VCaP (cell line): ENCODE measurements around the gene UBD.

Experiments
- H3K27ac ChIP-seq: fragments of 450-650 bp; 2 replicates; pipeline ENCODE4 v1.5.1; 2017
- TF ChIP-seq, protein P1 (sequence below): fragments of 450-650 bp; conservative IDR thresholded peaks from 2 replicates; pipeline ENCODE4 v1.5.1; 2017; ENCODE audit warnings: mild to moderate bottlenecking, moderate library complexity

Gene UBD

DNA sequence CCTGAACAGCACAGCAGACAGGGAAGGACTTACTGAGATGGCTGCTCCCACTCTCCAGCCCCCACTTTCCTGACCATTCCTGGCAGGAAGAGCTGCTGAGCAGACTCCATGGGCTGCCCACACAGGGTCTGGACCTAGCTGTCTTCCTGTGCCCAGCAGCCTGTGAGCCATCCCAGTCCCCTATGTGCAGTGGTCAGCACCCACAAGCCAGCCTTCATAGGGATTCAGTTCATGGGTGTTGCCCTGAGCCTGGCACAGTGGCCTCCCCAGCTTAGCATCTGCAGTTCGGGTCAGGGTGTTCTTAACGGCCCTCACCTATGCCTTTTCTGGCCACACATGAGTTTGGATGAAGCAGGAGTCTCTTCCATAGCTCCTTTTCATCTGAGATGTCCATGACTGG lies 32.0 kb downstream of the UBD start:
- TF ChIP-seq, protein P1, sequence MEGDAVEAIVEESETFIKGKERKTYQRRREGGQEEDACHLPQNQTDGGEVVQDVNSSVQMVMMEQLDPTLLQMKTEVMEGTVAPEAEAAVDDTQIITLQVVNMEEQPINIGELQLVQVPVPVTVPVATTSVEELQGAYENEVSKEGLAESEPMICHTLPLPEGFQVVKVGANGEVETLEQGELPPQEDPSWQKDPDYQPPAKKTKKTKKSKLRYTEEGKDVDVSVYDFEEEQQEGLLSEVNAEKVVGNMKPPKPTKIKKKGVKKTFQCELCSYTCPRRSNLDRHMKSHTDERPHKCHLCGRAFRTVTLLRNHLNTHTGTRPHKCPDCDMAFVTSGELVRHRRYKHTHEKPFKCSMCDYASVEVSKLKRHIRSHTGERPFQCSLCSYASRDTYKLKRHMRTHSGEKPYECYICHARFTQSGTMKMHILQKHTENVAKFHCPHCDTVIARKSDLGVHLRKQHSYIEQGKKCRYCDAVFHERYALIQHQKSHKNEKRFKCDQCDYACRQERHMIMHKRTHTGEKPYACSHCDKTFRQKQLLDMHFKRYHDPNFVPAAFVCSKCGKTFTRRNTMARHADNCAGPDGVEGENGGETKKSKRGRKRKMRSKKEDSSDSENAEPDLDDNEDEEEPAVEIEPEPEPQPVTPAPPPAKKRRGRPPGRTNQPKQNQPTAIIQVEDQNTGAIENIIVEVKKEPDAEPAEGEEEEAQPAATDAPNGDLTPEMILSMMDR = no peak

DNA sequence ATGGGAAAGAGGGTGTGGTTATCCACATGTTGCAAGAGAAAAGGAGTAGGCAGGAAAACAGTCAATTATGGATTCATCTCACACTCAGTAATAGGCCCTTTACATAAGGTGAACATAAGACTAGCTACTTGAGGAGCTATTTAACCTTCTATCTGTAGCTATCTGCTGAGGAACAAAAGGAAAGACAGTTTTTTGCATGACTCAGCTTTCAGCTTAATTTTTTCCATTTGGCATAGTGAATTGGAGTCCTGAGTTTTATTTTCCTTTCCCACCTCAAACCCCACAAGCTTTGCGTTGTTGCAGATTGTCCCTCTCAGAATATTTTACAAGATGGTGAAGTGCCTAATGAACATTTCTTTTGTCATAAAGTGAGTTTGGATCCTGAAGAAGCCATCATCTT lies 32.4 kb downstream of the UBD start:
- TF ChIP-seq, protein P1 = no peak
- no peak overlapping the region for H3K27ac ChIP-seq

More for the DNA sequence above, 32.0 kb downstream of the UBD start:
- no peak overlapping the region for H3K27ac ChIP-seq

DNA sequence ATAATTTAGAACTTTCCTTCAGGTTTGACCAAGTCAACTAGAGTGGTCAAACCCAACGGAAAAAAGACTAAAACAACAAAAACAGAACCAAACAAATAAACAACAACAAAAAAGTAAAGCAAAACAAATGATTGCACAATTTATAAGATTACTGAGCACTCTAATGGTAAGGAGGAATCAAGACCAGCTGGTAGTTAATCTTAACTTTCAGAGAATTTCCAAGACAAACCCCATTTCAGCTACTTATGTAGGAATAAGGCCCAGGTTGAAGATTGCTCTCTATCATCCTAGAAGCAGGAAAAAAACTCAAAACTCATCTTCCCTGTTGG lies 34.3 kb downstream of the UBD start:
- TF ChIP-seq, protein P1 = no peak
- peak overlapping the region; percentile 38; the same call in 1 of the 2 replicates for H3K27ac ChIP-seq

DNA sequence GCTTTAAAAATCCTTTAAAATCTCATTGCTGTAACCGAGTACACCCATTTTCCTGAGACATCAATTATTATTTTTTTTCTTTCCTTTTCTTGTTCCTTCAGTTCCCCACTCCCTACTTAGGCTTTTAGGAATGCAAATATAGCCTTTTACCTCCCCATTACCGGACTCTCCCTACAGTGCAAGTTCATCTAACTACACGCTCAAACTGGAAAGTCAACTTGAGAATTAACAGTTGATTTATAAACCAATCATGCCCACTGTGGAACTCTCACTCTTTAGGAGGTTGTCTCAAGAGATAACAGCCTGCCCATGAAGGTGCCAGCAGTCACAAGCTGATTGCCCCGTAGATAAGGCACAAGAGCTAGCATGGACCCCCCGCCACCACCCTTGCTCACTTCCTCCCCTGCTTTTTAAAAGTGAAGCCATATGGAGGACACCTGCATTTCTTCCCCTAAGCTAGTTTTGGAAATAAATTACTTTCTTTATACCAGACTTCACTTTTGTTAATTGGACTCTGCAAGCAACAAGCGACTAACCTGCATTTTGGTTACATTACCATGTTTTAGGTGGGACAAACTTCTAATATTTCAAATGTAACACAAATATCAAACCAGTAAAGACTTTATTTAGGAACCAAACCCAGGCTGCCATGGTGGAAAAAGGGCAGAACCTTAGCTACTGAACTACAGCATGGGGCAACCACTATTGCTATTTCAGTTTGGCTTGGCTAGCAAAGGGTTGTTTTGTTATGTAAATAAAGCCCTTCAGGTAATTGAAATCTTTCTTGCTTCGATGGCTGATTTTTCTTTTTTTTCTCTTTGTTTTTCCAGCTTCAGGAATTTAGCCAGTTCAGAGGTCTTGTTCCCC lies 34.9 kb downstream of the UBD start:
- TF ChIP-seq, protein P1 = no peak
- H3K27ac ChIP-seq = peak overlapping the region; percentile 38

DNA sequence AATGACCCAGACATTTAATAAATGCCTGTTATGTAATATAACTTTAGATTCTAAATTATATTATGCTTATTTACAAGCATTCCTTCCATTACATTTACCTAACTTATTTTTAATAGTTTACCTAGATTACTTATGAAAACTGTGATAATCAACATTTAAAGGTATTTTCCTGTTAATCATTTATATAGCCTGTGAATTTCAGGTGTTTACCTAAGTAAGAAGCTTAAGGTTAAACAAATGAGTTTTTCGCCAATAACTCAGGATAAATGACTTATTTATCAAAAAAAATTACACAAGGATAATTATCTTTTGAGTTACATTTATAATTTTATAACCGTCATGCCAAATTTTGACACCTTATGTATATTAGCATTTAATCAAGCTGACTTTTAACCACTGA lies 35.5 kb downstream of the UBD start:
- TF ChIP-seq, protein P1 = no peak

DNA sequence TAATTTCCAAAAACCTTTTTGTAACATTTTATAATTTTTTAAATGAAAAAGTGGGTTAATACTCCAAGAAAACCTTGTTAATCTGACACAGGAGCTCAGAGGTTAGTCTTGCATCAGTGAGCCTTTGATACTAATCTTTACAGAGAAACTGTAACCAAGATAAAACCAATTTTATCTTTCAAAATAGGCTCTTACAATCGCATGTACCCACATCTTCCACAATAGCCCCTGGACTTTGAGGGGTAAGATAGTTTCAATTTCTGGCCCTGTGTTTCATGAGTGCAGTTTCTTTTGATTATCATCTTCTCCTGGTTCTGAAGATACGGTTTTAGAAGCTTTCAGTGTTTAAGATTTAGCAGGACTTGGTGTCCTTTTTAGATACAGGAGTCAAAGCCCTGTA lies 37.3 kb downstream of the UBD start:
- TF ChIP-seq, protein P1 = no peak
- peak overlapping the region; percentile 35 for H3K27ac ChIP-seq

More for the DNA sequence above, 35.5 kb downstream of the UBD start:
- H3K27ac ChIP-seq = peak overlapping the region; percentile 38

DNA sequence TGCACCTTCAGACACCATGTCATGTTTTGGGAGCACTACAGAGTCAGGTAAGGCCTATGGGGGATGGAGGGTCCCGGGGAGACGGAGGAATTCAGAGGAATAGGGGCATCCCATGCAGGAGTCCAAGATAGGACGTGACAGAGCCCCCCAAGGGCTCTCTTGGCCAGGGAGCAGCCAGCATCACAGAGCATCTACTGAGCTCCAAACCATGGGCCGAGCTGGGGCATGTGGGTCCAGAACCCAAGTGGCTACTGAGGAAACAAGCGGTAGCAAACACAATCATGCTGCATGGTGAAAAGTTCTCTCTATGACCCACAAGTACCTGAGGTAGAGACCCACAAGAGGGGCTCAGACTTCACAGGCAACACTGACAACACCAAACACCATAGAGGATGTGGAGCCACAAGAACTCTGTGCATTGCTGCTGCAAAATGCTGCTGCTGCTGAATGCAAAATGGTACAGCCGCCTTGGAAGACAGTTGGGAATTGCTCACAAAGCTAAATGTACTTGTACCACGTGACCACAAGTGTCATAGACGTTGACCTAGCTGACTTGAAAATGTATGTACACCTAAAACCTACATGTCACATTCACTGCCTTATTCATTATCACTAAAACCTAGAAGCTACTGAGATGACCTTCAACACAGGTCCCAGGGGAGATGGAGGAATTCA lies 38.4 kb downstream of the UBD start:
- TF ChIP-seq, protein P1 = no peak
- H3K27ac ChIP-seq = no peak overlapping the region; the same call in 1 of the 2 replicates
